Endothelial cell of umbilical vein (primary cell): ENCODE measurements around the gene JUNB. TPM values are rescaled to one million over a fixed set of nuclear protein-coding genes. Genes with fewer than 3 reads are reported as not detected.

Source experiments
- BruUV-seq: library from RNA; stranded (reverse); fragments of 400-500 nt; replicated peaks from 2 replicates; lab custom pipeline; 2021; lab: Mats Ljungman, UMichigan
- CTCF ChIA-PET: fragments of 300-600, 350-600 bp; sonication (Branson Sonifier 250); formaldehyde crosslinking; loops from one replicate; lab custom pipeline; 2021; ENCODE audit warnings: antibody characterized with exemption, inconsistent platforms; lab: Charles Lee
- POLR2A ChIA-PET: fragments of 300-600, 350-600 bp; sonication (Branson Sonifier 250); formaldehyde crosslinking; loops from one replicate; lab custom pipeline; 2021; ENCODE audit warnings: antibody characterized with exemption, inconsistent platforms; lab: Charles Lee
- DNase-seq: peaks from one replicate; pipeline ENCODE4 v3.0.0-alpha.2; 2011; ENCODE audit warnings: low read depth, low spot score
- FAIRE-seq: peaks from 2 replicates; lab custom pipeline; 2011; peaks lifted over from hg19 to GRCh38; lab: Jason Lieb, UNC
- H2AFZ ChIP-seq: 2 replicates; pipeline ENCODE4 v1.6.0; 2012; ENCODE audit warnings: low read depth, low read length, control low read depth, inconsistent platforms
- H3K27ac ChIP-seq: 2 replicates; pipeline ENCODE4 v1.5.1; 2011; ENCODE audit warnings: low read depth, mild to moderate bottlenecking, control low read depth, low read length, moderate library complexity; ENCODE audit not compliant: insufficient read depth
- H3K27me3 ChIP-seq, 2 experiments: 2 replicates each; pipeline versions ENCODE4 v1.6.0 to v1.6.1; 2011; ENCODE audit warnings: low read length in 2 of 2, mixed read lengths in 1 of 2; ENCODE audit not compliant: control insufficient read depth in 2 of 2, insufficient read depth in 2 of 2
- H3K36me3 ChIP-seq, 2 experiments: 2 replicates in 1 of 2; 3 replicates in 1 of 2; pipeline ENCODE4 v1.5.1; 2011; ENCODE audit warnings: low read length in 2 of 2, mild to moderate bottlenecking in 1 of 2, moderate library complexity in 1 of 2; ENCODE audit not compliant: control insufficient read depth in 2 of 2, insufficient read depth in 2 of 2; ENCODE audit errors: extremely low read depth in 1 of 2
- H3K4me1 ChIP-seq: 3 replicates; pipeline ENCODE4 v1.5.1; 2011; ENCODE audit warnings: mild to moderate bottlenecking, low read length; ENCODE audit not compliant: control insufficient read depth, insufficient read depth; ENCODE audit errors: extremely low read depth
- H3K4me2 ChIP-seq: 2 replicates; pipeline ENCODE4 v1.6.1; 2011; ENCODE audit warnings: low read length, control low read depth, mixed read lengths; ENCODE audit not compliant: insufficient read depth
- H3K4me3 ChIP-seq, 3 experiments: fragments of 200-600 bp in 1 of 3; sonication (generic), shearing (Covaris generic) in 1 of 3; replicated peaks in 1 of 3; 2 replicates each; pipeline ENCODE4 v1.5.1; 2011 to 2016; ENCODE audit warnings: control low read depth in 3 of 3, low read length in 3 of 3, mild to moderate bottlenecking in 2 of 3, inconsistent platforms in 1 of 3, low read depth in 1 of 3, moderate library complexity in 1 of 3; ENCODE audit not compliant: insufficient read depth in 1 of 3
- H3K79me2 ChIP-seq: 2 replicates; pipeline ENCODE4 v1.6.0; 2012; ENCODE audit warnings: low read length, inconsistent platforms; ENCODE audit not compliant: control insufficient read depth, insufficient read depth
- H3K9ac ChIP-seq: replicated peaks from 2 replicates; pipeline ENCODE3; 2011; ENCODE audit warnings: low read length, control low read depth; ENCODE audit not compliant: insufficient read depth; ENCODE audit errors: extremely low read depth
- H3K9me1 ChIP-seq: replicated peaks from 3 replicates; pipeline ENCODE4 v1.6.0; 2011; ENCODE audit warnings: mild to moderate bottlenecking, low read length; ENCODE audit not compliant: control insufficient read depth, insufficient read depth; ENCODE audit errors: extremely low read depth
- H3K9me3 ChIP-seq: replicated peaks from 2 replicates; pipeline ENCODE4 v1.5.1; 2012; ENCODE audit warnings: low read length, inconsistent platforms; ENCODE audit not compliant: control insufficient read depth, insufficient read depth
- H4K20me1 ChIP-seq: replicated peaks from 2 replicates; pipeline ENCODE3; 2011; ENCODE audit warnings: mild to moderate bottlenecking, low read length; ENCODE audit not compliant: control insufficient read depth, insufficient read depth; ENCODE audit errors: extremely low read depth
- POLR2A ChIP-seq: IDR thresholded peaks from 2 replicates; pipeline ENCODE4 v1.6.1; 2012; ENCODE audit warnings: low read depth, mild to moderate bottlenecking, control low read depth, low read length
- dilution Hi-C: fragments of 300-500 bp; cut with MboI; formaldehyde crosslinking; loops from one replicate; pipeline ENCODE4 v1.15.0; 2019; ENCODE audit warnings: low sequenced_read_pairs; ENCODE audit not compliant: extremely low pct_ligation_motif_present
- intact Hi-C: fragments of 100-400 bp; cut with micrococcal nuclease; formaldehyde crosslinking; loops from one replicate; pipeline ENCODE4 v1.10.0; 2022
- microRNA-seq: library from miRNA; unstranded; fragments of <30 nt; microRNA quantifications from one replicate; pipeline ENCODE4 v1.2.0, GENCODE V29; 2021; ENCODE audit warnings: borderline number of aligned reads, borderline replicate concordance
- polyA plus RNA-seq, 4 experiments: library from polyadenylated mRNA; depleted of rRNA in 3 of 4; stranded (reverse) in 3 of 4; unstranded in 1 of 4; fragments of >200 nt; gene quantifications; 2 replicates each; pipeline versions ENCODE4 v1.2.1 to v1.2.3, GENCODE V29; 2011 to 2012; ENCODE audit warnings: missing spikeins in 1 of 4
- small RNA-seq: library from RNA; depleted of rRNA; stranded (forward); fragments of <200 nt; gene quantifications from one replicate; pipeline ENCODE3, GENCODE V24; 2012; ENCODE audit warnings: low replicate concordance, low read depth; ENCODE audit not compliant: insufficient read depth, insufficient read length
- total RNA-seq: library from RNA; stranded (reverse); gene quantifications from 2 replicates; pipeline ENCODE4 v1.2.3, GENCODE V29; 2021

The JUNB gene
- total and polyA plus RNA-seq, 2 donors (not counting 3 experiments of a cell fraction or from before 2014, with no cell fraction given), result 22.8 to 74.4 TPM

DNA sequence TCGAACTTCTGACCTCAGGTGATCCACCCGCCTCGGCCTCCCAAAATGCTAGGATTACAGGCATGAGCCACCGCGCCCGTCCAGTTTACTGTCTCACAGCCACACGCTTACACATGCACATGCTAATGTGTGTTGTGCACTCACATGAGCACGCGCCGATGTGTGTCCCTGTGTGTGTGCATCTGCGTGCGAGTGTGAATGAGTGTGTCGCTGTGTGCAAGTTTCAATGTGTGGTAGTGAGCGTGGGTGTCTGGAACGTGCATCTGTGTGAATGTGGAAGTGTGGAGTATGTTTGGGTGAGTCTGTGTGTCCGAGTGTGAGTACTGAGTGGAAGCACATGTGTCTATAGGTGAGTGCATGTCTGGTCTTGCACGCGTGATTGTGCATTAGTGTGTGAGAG, 51.2 kb downstream of the JUNB start:
- peaks cover 22 to 29% of the 10 kb centered on the region in 2 experiments for H3K27me3 ChIP-seq
- no peak overlapping the region for H3K9ac ChIP-seq
- POLR2A ChIA-PET, result no interaction called here
- intact Hi-C loops, result no loop called here
- H2AFZ ChIP-seq, result no peak overlapping the region
- no peaks in the 10 kb centered on the region for H3K79me2 ChIP-seq
- H4K20me1 ChIP-seq, result no peaks in the 10 kb centered on the region
- no TSS peak for BruUV-seq
- H3K9me3 ChIP-seq, result no peaks in the 10 kb centered on the region
- no peaks in the 10 kb centered on the region for H3K36me3 ChIP-seq
- dilution Hi-C loops, result no loop called here
- CTCF ChIA-PET, result no interaction called here
- no peak overlapping the region for H3K4me3 ChIP-seq
- DNase-seq (no peak), FAIRE-seq (no peak)
- no peaks in the 10 kb centered on the region for H3K4me1 ChIP-seq
- no peaks in the 10 kb centered on the region for H3K9me1 ChIP-seq
- no peak overlapping the region for H3K4me2 ChIP-seq
- no peak overlapping the region for H3K27ac ChIP-seq
- TF ChIP-seq POLR2A, result no peak

Small RNA genes lying within 50 kb of the gene (microRNA-seq; reads per million reads assigned to microRNA genes)
- gene MIR5684, result not detected

Small RNA genes lying within 50 kb of the gene (small RNA-seq; reads per million reads assigned to genes)
- gene MIR5684, result not detected

Other genes with a start within 250 kb of the JUNB start
- gene ZNF564, start 240.0 kb upstream of the JUNB start, total RNA-seq, result 6.5 and 7.1 TPM in 2 replicates
- 1.0 and 1.5 TPM in 2 replicates for gene ZNF564, start 240.0 kb upstream of the JUNB start, polyA plus RNA-seq
- 5.7 and 6.3 TPM in 2 replicates for gene ZNF490, start 180.7 kb upstream of the JUNB start, total RNA-seq
- 0.89 and 1.4 TPM in 2 replicates for gene ZNF490, start 180.7 kb upstream of the JUNB start, polyA plus RNA-seq
- 19.9 and 21.8 TPM in 2 replicates for gene ZNF791, start 180.6 kb upstream of the JUNB start, total RNA-seq
- gene ZNF791, start 180.6 kb upstream of the JUNB start, polyA plus RNA-seq, result 6.4 and 8.3 TPM in 2 replicates
- gene MAN2B1, start 124.7 kb upstream of the JUNB start, total RNA-seq, result 73.0 and 76.8 TPM in 2 replicates
- gene MAN2B1, start 124.7 kb upstream of the JUNB start, polyA plus RNA-seq, result 64.4 and 70.3 TPM in 2 replicates
- gene WDR83, start 124.7 kb upstream of the JUNB start, total RNA-seq, result 10.9 and 11.8 TPM in 2 replicates
- 10.5 and 11.0 TPM in 2 replicates for gene WDR83, start 124.7 kb upstream of the JUNB start, polyA plus RNA-seq
- 68.4 and 77.4 TPM in 2 replicates for gene DHPS, start 109.6 kb upstream of the JUNB start, total RNA-seq
- 80.6 and 90.1 TPM in 2 replicates for gene DHPS, start 109.6 kb upstream of the JUNB start, polyA plus RNA-seq
- not detected in 2 replicates for gene GNG14, start 103.5 kb upstream of the JUNB start, total RNA-seq
- not detected in 2 replicates for gene GNG14, start 103.5 kb upstream of the JUNB start, polyA plus RNA-seq
- gene FBXW9, start 94.9 kb upstream of the JUNB start, total RNA-seq, result 11.6 and 12.4 TPM in 2 replicates
- gene FBXW9, start 94.9 kb upstream of the JUNB start, polyA plus RNA-seq, result 19.3 and 26.4 TPM in 2 replicates
- gene TNPO2, start 67.6 kb upstream of the JUNB start, total RNA-seq, result 84.6 and 94.5 TPM in 2 replicates
- 98.8 and 104 TPM in 2 replicates for gene TNPO2, start 67.6 kb upstream of the JUNB start, polyA plus RNA-seq
- gene TRIR, start 56.8 kb upstream of the JUNB start, total RNA-seq, result 208 and 213 TPM in 2 replicates
- gene TRIR, start 56.8 kb upstream of the JUNB start, polyA plus RNA-seq, result 240 and 263 TPM in 2 replicates
- 74.8 and 77.0 TPM in 2 replicates for gene GET3, start 54.0 kb upstream of the JUNB start, total RNA-seq
- 197 and 217 TPM in 2 replicates for gene GET3, start 54.0 kb upstream of the JUNB start, polyA plus RNA-seq
- gene BEST2, start 39.7 kb upstream of the JUNB start, total RNA-seq, result not detected in 2 replicates
- not detected in 2 replicates for gene BEST2, start 39.7 kb upstream of the JUNB start, polyA plus RNA-seq
- gene HOOK2, start 15.9 kb upstream of the JUNB start, total RNA-seq, result 17.3 and 20.0 TPM in 2 replicates
- 7.6 and 8.0 TPM in 2 replicates for gene HOOK2, start 15.9 kb upstream of the JUNB start, polyA plus RNA-seq
- gene PRDX2, start 10.3 kb downstream of the JUNB start, total RNA-seq, result 247 and 255 TPM in 2 replicates
- gene PRDX2, start 10.3 kb downstream of the JUNB start, polyA plus RNA-seq, result 490 and 492 TPM in 2 replicates
- gene THSD8, start 10.6 kb downstream of the JUNB start, total RNA-seq, result 13.2 and 15.9 TPM in 2 replicates
- gene THSD8, start 10.6 kb downstream of the JUNB start, polyA plus RNA-seq, result 2.6 TPM in 1 of 2 replicates, not detected in the other
- gene RNASEH2A, start 15.1 kb downstream of the JUNB start, total RNA-seq, result 25.6 and 28.5 TPM in 2 replicates
- 36.7 and 45.4 TPM in 2 replicates for gene RNASEH2A, start 15.1 kb downstream of the JUNB start, polyA plus RNA-seq
- not detected in 2 replicates for gene RTBDN, start 43.1 kb downstream of the JUNB start, total RNA-seq
- not detected in 2 replicates for gene RTBDN, start 43.1 kb downstream of the JUNB start, polyA plus RNA-seq
- gene MAST1, start 47.0 kb downstream of the JUNB start, total RNA-seq, result 0.13 and 0.69 TPM in 2 replicates
- 0.16 and 0.46 TPM in 2 replicates for gene MAST1, start 47.0 kb downstream of the JUNB start, polyA plus RNA-seq
- gene DNASE2, start 90.0 kb downstream of the JUNB start, total RNA-seq, result 31.3 and 34.8 TPM in 2 replicates
- 51.9 and 60.6 TPM in 2 replicates for gene DNASE2, start 90.0 kb downstream of the JUNB start, polyA plus RNA-seq
- not detected in 2 replicates for gene KLF1, start 95.7 kb downstream of the JUNB start, total RNA-seq
- gene KLF1, start 95.7 kb downstream of the JUNB start, polyA plus RNA-seq, result not detected in 2 replicates
- 27.1 and 27.3 TPM in 2 replicates for gene GCDH, start 99.7 kb downstream of the JUNB start, total RNA-seq
- 35.8 and 39.8 TPM in 2 replicates for gene GCDH, start 99.7 kb downstream of the JUNB start, polyA plus RNA-seq
- gene SYCE2, start 127.8 kb downstream of the JUNB start, total RNA-seq, result 0.27 TPM in 1 of 2 replicates, not detected in the other
- gene SYCE2, start 127.8 kb downstream of the JUNB start, polyA plus RNA-seq, result 0.16 and 0.25 TPM in 2 replicates
- 71.4 and 77.4 TPM in 2 replicates for gene FARSA, start 142.2 kb downstream of the JUNB start, total RNA-seq
- gene FARSA, start 142.2 kb downstream of the JUNB start, polyA plus RNA-seq, result 51.8 and 55.3 TPM in 2 replicates
- 1,614 and 1,636 TPM in 2 replicates for gene CALR, start 147.1 kb downstream of the JUNB start, total RNA-seq
- 1,135 and 1,206 TPM in 2 replicates for gene CALR, start 147.1 kb downstream of the JUNB start, polyA plus RNA-seq
- 96.7 and 102 TPM in 2 replicates for gene RAD23A, start 154.4 kb downstream of the JUNB start, total RNA-seq
- 66.9 and 71.2 TPM in 2 replicates for gene RAD23A, start 154.4 kb downstream of the JUNB start, polyA plus RNA-seq
- 32.8 and 36.5 TPM in 2 replicates for gene GADD45GIP1, start 165.7 kb downstream of the JUNB start, total RNA-seq
- gene GADD45GIP1, start 165.7 kb downstream of the JUNB start, polyA plus RNA-seq, result 38.3 and 46.3 TPM in 2 replicates
- 0.20 and 0.28 TPM in 2 replicates for gene DAND5, start 178.1 kb downstream of the JUNB start, total RNA-seq
- gene DAND5, start 178.1 kb downstream of the JUNB start, polyA plus RNA-seq, result 0.06 TPM in 2 replicates
- 18.7 and 37.7 TPM in 2 replicates for gene NFIX, start 204.0 kb downstream of the JUNB start, total RNA-seq
- 8.7 and 9.8 TPM in 2 replicates for gene NFIX, start 204.0 kb downstream of the JUNB start, polyA plus RNA-seq